ENCODE measurements around the gene TC2N.
"Not testable (repeated sequence)": the region's sequence is repeated elsewhere in the genome, so short reads cannot be mapped to it uniquely, and the experiment has no call there.

The TC2N gene

GRCh38 chr14:91867316-91867988, at the start of gene TC2N:
Gene TC2N, minus strand, starts transcription at chr14:91867536. Its CDS starts 53,767 bp downstream, at chr14:91813769.
- peak in 1 of 2 donors; percentile 21 for DNase-seq (ENCODE audit: low read depth in 2 of 2)

DNA sequence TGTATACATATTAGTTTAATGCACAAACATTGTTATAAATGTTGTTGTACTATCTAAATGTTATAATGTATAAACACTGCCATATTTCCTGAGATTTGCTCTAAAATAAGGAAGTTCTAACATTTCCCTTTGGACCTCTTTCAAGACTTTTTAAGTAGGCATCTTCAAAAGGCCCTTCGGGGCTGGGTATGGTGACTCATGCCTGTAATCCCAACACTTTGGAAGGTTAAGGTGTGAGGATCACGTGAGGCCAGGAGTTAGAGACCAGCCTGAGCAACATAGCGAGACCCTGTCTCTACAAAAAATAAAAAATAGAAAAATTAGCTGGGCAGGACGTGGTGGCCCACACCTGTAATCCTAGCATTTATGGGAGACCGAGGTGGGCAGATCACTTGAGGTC, 44.7 kb upstream of the TC2N start:
- DNase-seq (ENCODE audit: low read depth in 2 of 2) = no peak

- peak in 1 of 2 donors; percentile 9 for DNase-seq (ENCODE audit: low read depth in 2 of 2)
Measured at GRCh38 chr14:91911474-91912032, 44.2 kb upstream of the TC2N start.

DNA sequence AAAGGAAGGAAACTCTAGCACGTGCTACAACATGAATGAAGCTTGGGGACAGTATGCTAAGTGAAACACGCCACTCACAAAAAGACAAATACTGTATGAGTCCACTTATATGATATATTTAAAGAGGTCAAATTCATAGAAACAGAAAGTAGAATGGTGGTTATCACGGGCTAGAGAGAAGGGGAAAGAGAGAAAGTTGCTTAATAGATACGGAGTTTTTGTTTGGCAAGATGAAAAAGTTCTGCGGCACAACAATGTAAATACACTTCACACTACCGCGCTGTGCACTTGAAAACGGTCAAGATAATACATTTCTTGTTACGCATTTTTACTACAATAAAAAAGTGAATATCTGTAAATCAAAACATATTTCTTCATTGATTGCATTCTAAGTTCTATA, 42.9 kb upstream of the TC2N start:
- DNase-seq (ENCODE audit: low read depth in 2 of 2) = no peak

- DNase-seq (ENCODE audit: low read depth in 2 of 2) = no peak
Measured at GRCh38 chr14:91906374-91906773, 39.0 kb upstream of the TC2N start.

- no peak for DNase-seq (ENCODE audit: low read depth in 2 of 2)
Measured at GRCh38 chr14:91904956-91905645, 37.8 kb upstream of the TC2N start.

- no peak for DNase-seq (ENCODE audit: low read depth in 2 of 2)
Measured at GRCh38 chr14:91904483-91904882, 37.1 kb upstream of the TC2N start.

DNA sequence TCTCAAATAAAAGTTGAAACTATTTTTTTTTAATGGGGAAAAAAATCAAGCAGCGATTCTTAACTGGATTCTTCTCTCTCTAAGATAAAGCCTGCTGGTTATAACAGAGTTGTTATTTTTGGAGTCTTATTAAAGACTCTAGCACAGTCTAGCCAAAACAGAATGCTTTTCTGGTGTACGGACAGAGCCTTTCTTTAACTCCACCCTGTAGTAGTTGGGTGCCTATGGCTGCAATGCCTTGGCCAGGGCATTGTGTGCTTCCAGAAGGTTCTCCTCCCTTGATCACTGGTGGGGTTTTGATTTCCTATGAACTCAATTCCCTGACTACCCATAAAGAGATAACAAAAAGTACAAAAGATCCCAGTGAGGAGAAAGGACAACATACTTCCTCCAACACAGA, 35.7 kb upstream of the TC2N start:
- no peak for DNase-seq (ENCODE audit: low read depth in 2 of 2)

DNA sequence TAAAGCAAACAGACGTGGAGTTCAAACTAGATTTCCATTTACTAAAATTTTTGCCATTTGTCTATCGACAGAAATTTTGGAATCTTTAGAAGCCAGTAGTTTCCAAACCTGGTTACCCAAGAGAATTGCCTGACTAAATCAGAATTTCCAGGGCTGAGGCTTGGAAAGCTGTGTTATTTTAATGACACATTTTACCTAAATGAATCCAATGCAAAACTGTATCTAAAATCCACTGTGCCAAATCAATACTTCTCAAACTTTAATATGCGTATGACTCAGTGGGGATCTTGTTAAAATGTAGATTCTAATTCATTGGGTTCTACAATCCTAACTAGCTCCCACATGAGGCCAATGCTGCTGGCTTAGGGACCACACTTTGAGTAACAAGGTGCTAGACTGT, 35.0 kb upstream of the TC2N start:
- no peak for DNase-seq (ENCODE audit: low read depth in 2 of 2)

DNA sequence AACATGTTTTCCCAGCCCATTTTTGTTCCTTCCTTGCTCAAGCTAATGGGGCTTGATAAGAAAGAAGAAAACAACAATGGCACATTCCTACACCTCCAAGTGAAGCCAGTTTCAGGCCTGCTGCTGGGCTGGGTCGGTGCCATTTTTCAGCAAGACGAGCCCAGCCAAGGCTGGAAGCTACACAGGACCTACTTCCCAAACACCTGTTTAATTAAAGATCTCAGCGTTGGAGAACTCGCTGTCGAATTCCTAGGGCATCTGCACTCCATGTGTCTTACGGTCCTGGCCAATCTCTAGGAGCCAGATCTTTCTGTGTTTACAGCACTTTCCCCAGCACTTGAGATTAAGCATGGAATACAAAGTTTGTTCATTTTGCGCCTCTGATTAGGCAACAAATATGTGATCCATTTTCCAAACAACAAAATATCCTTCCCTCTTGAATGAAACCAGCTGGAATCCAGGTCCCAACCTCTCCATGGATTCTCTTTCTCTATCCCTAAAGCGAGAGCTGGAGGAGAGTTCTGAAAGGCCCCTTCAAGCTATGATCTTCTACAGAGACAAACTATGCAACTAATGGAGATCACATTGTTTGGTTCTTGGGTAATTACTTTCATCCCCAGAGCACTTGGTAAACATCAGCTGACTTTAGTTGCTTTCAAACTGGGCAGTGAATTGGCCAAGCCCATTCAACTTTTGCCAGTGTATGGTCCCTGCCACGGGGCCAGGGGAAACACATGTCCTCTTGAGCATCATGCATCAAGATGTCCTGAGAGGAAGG, 34.3 kb upstream of the TC2N start:
- no peak for DNase-seq (ENCODE audit: low read depth in 2 of 2)

DNA sequence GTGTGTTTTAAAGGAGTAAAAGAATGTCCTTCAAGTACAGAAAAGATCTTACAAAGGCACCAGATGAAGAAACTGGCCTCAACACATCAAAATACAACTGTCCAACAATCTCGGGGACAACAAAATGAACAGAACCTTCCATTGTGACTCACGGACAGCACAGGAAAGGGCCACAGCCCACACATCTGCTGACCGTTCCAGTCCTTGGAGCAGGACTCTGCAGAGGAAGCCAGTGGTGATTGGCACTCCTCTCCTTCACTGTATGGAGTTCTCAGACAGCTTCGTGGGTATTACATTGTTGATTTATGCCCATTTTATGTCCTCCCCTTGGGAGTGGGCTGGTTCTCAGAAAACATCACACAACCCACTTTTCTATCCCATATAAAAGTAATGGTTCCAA, 32.5 kb upstream of the TC2N start:
- DNase-seq (ENCODE audit: low read depth in 2 of 2) = no peak

DNA sequence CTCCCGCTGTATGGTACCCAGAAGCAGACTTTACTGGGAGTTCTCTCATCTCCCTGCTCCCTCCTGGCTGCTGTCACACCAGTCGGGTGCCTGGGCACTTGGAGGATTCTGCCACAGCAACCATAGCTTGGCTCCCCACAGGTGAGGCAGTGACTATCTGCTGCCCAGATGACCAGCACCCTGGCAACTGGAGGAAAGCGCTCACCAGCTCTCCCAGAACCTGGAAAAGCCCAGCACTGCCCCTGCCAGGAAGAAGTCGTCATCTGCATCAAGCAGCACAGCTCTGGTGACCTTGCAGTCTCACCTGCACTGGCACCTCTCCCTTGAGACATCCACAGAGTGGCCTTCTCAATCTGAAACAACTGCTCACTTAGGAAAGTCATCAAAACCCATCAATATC, 31.9 kb upstream of the TC2N start:
- DNase-seq (ENCODE audit: low read depth in 2 of 2) = no peak

- no peak for DNase-seq (ENCODE audit: low read depth in 2 of 2)
Measured at GRCh38 chr14:91898372-91898771, 31.0 kb upstream of the TC2N start.

- not testable (repeated sequence) for DNase-seq (ENCODE audit: low read depth in 2 of 2)
Measured at GRCh38 chr14:91897716-91898115, 30.4 kb upstream of the TC2N start.

DNA sequence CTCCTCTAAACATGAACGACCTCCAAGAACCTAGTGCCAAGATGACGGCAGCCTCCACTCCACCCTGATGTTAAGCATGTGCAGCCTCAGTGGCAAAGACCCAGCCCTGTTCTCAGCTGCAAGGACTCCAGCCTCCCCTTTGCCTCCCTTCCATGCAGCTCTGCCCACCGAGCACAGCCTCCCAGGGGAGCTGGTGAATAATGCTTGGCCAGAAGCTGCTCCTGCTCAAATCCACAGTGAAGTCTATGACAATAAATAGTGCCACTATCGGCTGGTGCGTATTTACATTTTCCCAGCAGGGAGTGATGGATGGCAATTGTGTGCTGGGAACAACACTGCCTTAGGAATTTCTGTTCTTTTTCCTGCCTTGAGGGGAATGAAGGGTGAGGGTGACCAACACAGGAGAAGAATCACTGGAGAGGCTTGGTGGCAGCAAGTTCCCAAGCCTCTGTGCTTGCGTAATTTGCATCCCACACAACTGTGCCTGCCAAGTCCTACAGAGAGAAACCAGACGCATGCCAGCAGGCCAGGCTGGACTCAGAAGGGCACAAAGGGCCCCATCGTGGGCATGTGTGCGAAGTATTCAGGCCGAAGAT, 29.9 kb upstream of the TC2N start:
- no peak for DNase-seq (ENCODE audit: low read depth in 2 of 2)

GRCh38 chr14:91896419-91896818, 29.1 kb upstream of the TC2N start:
- DNase-seq (ENCODE audit: low read depth in 2 of 2) = no peak

GRCh38 chr14:91893669-91894068, 26.3 kb upstream of the TC2N start:
- no peak for DNase-seq (ENCODE audit: low read depth in 2 of 2)

DNA sequence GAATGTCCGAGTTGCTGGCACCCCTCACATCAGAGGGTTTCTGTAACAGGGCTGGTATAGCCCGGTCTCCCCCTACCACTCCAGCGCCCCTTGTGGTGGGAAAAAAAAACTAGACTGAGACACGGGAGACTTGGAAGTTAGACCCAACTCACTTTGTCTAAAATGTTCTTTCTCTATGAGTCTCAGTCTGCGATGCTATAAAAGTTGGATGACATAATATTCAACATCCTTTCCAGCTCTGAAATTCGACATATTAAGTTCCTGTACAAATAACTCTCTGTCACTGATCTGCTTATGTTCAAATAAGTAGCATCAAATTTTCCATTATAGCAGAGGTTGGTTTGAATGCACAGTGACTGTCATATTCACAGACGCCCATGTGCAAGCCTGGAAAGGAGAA, 25.7 kb upstream of the TC2N start:
- DNase-seq (ENCODE audit: low read depth in 2 of 2) = no peak

DNA sequence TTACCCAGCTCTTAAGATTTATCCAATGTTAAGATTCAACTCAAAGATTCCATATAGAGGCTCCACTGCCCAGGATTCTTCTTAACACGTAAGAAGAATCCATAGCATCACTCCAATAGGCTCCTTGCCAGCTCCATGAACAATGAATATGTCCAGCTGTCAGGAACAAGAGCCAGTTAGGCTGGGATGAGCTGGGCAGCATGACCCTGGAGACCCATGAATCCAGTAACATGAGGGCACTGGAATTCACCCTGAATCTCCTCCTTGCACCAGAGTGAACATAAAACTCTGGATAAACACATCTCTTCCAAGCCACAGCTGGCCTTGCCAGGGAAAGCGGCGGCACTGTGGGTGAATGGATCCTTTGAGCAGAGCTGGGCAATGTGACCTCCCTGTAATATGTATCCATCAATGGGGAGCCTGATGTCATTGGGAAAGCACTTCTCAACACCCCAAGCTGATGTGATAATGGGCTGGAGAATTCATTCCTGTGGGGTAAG, 24.4 kb upstream of the TC2N start:
- DNase-seq (ENCODE audit: low read depth in 2 of 2) = no peak

DNA sequence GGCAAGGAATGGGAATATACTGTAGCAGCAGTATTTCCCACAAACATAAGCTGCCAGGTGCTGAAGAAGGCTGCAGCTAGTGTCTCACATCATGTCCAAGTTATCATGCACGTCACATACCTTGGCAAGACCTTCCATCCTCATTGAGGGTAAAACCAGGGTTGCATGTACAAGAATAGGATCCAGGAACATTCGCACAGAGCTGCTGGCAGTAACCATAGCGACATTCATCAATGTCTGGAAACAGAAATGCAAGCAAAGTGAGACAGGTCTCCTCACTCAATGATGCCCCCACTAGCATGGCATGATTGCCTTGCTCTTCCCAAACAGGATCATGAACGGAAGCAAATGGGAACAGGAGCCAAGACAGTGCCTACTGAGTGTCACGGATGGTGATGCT, 23.8 kb upstream of the TC2N start:
- no peak for DNase-seq (ENCODE audit: low read depth in 2 of 2)

DNA sequence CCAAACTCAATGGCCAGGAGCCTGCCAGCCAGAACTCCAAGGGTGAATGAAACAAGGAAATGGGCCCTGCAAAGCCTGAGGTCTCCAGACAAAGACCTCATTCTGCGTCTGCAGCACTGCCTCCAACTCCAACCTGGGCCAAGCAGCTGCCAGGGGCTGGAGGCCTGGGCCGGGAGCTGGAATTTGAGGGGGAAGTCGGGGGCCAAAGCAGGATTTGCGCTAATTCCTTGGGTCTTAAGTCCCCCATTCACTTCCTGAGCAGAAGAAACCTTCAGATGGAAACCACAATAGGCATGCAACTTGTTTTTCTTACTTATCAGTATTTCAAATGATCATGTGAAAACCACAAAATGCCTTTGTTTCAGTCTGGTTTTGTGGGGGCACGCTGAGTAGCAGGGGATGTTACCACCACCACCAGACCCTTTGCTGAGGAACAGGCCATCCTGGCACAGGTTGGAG, 23.0 kb upstream of the TC2N start:
- no peak for DNase-seq (ENCODE audit: low read depth in 2 of 2)

Measured in stimulated activated CD8-positive, alpha-beta memory T cell treated with anti-CD3 and anti-CD28 coated beads, Interleukin-7, amount 100 ng/mL, for 4 hours (primary cell).